Gastroesophageal sphincter (tissue), 4 donors: ENCODE measurements around the gene PRMT9. TPM values are rescaled to one million over a fixed set of nuclear protein-coding genes. Genes with fewer than 3 reads are reported as not detected.

Experiments
- ATAC-seq: fragments of 150-250 bp; one replicate; pipeline ENCODE4 v1.9.1; 2016; ENCODE audit warnings: mild to moderate bottlenecking, moderate library complexity
- H3K27ac ChIP-seq, 4 donors: fragments of 200-600 bp; sonication (generic) in 3 of 4; 1 replicate in 3 of 4; 2 replicates in 1 of 4; pipeline ENCODE4 v1.5.1; 2016 to 2019
- H3K27me3 ChIP-seq: fragments of 200-600 bp; sonication (generic); one replicate; pipeline ENCODE4 v1.5.1; 2019
- H3K36me3 ChIP-seq, 2 donors: fragments of 200-600 bp; sonication (generic); one replicate each; pipeline ENCODE4 v1.5.1; 2019; ENCODE audit warnings: control low read depth in 1 of 2
- H3K4me1 ChIP-seq, 3 donors: fragments of 200-600 bp; sonication (generic); 1 replicate in 2 of 3; 2 replicates in 1 of 3; pipeline ENCODE4 v1.5.1; 2016 to 2019; ENCODE audit warnings: control low read depth in 2 of 3
- H3K4me3 ChIP-seq, 2 donors: fragments of 200-600 bp; sonication (generic); one replicate each; pipeline ENCODE4 v1.5.1; 2019; ENCODE audit warnings: mild to moderate bottlenecking in 1 of 2, moderate library complexity in 1 of 2
- H3K9me3 ChIP-seq, 3 donors: fragments of 200-600 bp; sonication (generic); one replicate each; pipeline ENCODE4 v1.5.1; 2017 to 2019; ENCODE audit warnings: control low read depth in 2 of 3
- EP300 ChIP-seq: sonication (generic); formaldehyde crosslinking; IDR thresholded peaks from one replicate; pipeline ENCODE4 v1.6.1; 2017; ENCODE audit warnings: antibody characterized with exemption, mild to moderate bottlenecking
- POLR2A ChIP-seq, 2 donors: fragments of 450-650 bp; IDR thresholded peaks; one replicate each; pipeline ENCODE4 v1.6.1; 2017; ENCODE audit warnings: antibody characterized with exemption in 2 of 2, mild to moderate bottlenecking in 2 of 2, moderate library complexity in 1 of 2
- POLR2AphosphoS5 ChIP-seq: sonication (generic); formaldehyde crosslinking; IDR thresholded peaks from one replicate; pipeline ENCODE4 v1.6.1; 2017; ENCODE audit warnings: antibody characterized with exemption
- WGBS, 2 donors: methylation state at CpG; one replicate each; pipeline ENCODE4 v1.1.5; 2018; ENCODE audit warnings: low coverage in 1 of 2; 5-methylcytosine and 5-hydroxymethylcytosine counted together
- total RNA-seq, 4 donors: library from RNA; depleted of rRNA; stranded (reverse); fragments of >200 nt; gene quantifications; one replicate each; pipeline ENCODE4 v1.1.0, GENCODE V29; 2016
- TF ChIP-seq, protein P1 (sequence below), 4 experiments: fragments of 200-600 bp in 2 of 4; fragments of 450-650 bp in 2 of 4; sonication (generic) in 1 of 4; IDR thresholded peaks; one replicate each; pipeline ENCODE4 v1.5.1; 2017 to 2019; ENCODE audit warnings: antibody characterized with exemption in 4 of 4, mild to moderate bottlenecking in 2 of 4, moderate library complexity in 2 of 4

PRMT9 gene
- total RNA-seq, 4 donors from 2014 or later, result 5.3 to 10.7 (median 9.0) TPM

DNA sequence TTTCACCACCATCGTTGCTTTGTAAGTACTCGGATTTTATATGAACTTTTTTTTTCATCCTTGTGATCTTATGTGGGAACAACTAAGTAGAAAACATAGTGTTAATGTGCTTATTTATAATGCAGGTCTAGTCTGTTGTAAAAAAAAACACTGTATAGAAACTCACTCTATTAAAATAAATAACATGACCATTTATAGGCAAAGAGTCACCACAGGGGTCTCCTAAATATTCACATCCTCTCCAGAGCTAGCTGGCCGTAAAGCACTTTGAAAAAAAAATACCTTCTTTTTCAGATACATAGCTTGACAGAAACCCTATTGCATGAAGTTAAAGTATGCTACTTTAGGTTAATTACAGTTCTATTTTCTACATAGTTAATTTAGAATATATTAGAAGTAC lies 55.5 kb downstream of the PRMT9 start:
- no peak overlapping the region for H3K4me3 ChIP-seq
- H3K4me1 ChIP-seq, result no peaks in the 10 kb centered on the region
- H3K27ac ChIP-seq, result no peak overlapping the region
- TF ChIP-seq, protein P1, sequence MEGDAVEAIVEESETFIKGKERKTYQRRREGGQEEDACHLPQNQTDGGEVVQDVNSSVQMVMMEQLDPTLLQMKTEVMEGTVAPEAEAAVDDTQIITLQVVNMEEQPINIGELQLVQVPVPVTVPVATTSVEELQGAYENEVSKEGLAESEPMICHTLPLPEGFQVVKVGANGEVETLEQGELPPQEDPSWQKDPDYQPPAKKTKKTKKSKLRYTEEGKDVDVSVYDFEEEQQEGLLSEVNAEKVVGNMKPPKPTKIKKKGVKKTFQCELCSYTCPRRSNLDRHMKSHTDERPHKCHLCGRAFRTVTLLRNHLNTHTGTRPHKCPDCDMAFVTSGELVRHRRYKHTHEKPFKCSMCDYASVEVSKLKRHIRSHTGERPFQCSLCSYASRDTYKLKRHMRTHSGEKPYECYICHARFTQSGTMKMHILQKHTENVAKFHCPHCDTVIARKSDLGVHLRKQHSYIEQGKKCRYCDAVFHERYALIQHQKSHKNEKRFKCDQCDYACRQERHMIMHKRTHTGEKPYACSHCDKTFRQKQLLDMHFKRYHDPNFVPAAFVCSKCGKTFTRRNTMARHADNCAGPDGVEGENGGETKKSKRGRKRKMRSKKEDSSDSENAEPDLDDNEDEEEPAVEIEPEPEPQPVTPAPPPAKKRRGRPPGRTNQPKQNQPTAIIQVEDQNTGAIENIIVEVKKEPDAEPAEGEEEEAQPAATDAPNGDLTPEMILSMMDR (IDR thresholded peaks at IDR 0.05), result no peak
- TF ChIP-seq POLR2AphosphoS5, result no peak
- no peak for TF ChIP-seq EP300
- no peak for TF ChIP-seq POLR2A (IDR thresholded peaks at IDR 0.05)
- H3K36me3 ChIP-seq, result peaks cover 0 to 96% of the 10 kb centered on the region in 2 donors
- no peaks in the 10 kb centered on the region for H3K27me3 ChIP-seq
- no peak for ATAC-seq
- 50 to 66% methylated on average over 3 of the region's 3 CpGs for WGBS, 2 donors
- H3K9me3 ChIP-seq, result no peaks in the 10 kb centered on the region

DNA sequence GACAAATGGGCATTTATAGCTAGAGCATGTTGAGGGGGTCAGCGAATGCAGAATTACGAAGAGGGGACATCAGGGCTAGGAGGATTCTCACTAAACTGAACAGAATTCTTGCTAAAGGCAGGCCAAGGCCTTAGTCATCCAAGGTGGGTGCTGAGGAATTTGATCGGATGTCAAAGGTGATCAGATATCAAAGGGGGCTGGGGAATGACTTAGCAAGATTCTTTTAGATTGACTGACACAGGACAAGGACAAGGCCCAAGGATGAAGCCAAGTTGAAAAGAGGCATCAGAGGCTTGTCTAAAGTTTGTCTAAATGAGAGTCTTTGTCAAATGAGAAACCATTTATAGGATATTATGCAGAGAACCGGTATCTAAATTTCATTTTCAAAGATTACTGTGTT lies 57.1 kb downstream of the PRMT9 start:
- Histone ChIP-seq H3K9me3 (no peaks in the 10 kb centered on the region), H3K36me3 (peaks cover 0 to 94% of the 10 kb centered on the region in 2 donors), H3K27me3 (no peaks in the 10 kb centered on the region), H3K27ac (no peak overlapping the region), H3K4me3 (no peak overlapping the region), H3K4me1 (peaks cover 0 to 10% (median 0%) of the 10 kb centered on the region in 3 donors)
- no peak for TF ChIP-seq EP300
- TF ChIP-seq POLR2AphosphoS5, result no peak
- TF ChIP-seq, protein P1 (IDR thresholded peaks at IDR 0.05), result no peak
- no peak for TF ChIP-seq POLR2A (IDR thresholded peaks at IDR 0.05)
- 94 to 97% methylated on average over 4 of the region's 4 CpGs for WGBS, 2 donors
- ATAC-seq, result no peak

DNA sequence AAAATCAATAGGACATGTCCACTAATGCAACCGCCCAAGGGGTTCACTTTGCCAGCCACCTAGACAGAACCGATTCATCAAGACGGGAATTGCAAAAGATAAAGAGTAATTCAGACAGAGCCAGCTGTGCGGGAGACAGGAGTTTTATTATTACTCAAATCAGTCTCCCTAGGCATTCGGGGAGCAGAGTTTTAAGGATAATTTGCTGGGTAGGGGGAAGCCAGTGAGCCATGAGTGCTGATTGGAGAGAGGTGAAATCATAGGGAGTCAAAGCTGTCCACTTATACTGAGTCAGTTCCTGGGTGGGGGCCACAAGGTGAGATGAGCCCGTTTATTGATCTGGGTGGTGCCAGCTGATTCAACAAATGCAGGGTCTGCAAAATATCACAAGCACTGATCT lies 58.2 kb downstream of the PRMT9 start:
- Histone ChIP-seq H3K4me1 (peaks cover 0 to 21% (median 9%) of the 10 kb centered on the region in 3 donors), H3K27me3 (no peaks in the 10 kb centered on the region), H3K4me3 (no peak overlapping the region), H3K9me3 (no peaks in the 10 kb centered on the region), H3K36me3 (peaks cover 0 to 83% of the 10 kb centered on the region in 2 donors), H3K27ac (no peak overlapping the region)
- TF ChIP-seq, protein P1 (IDR thresholded peaks at IDR 0.05), result no peak
- TF ChIP-seq POLR2A (IDR thresholded peaks at IDR 0.05) (no peak), POLR2AphosphoS5 (no peak), EP300 (no peak)
- WGBS, 2 donors, result 71 to 75% methylated on average over 5 of the region's 6 CpGs
- ATAC-seq, result no peak

DNA sequence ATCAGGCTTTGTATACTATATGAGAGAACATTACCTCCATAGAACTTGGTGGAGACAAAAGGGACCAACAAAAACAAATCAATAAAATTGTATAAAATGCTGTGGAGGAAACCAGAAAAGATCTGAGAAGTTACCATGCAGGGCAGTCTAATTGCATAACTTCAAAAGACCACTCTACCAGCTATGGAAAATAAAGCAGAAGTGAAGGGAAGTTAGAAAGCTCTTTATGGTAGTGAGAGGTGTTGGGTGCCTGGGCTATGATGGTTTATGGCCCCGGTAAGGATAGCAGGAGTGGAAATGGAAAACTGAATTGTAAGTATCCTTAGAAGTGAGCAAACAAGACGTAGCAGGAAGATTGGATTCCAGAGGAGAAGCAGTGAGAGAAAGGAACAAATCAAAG lies 63.6 kb downstream of the PRMT9 start:
- H3K4me3 ChIP-seq, result no peak overlapping the region
- H3K4me1 ChIP-seq, result peaks cover 5 to 58% (median 18%) of the 10 kb centered on the region in 3 donors
- 68 to 86% methylated on average over 2 of the region's 2 CpGs for WGBS, 2 donors
- no peak overlapping the region for H3K27ac ChIP-seq
- H3K27me3 ChIP-seq, result no peaks in the 10 kb centered on the region
- ATAC-seq, result no peak
- TF ChIP-seq EP300, result no peak
- peaks cover 0 to 28% of the 10 kb centered on the region in 2 donors for H3K36me3 ChIP-seq
- H3K9me3 ChIP-seq, result no peaks in the 10 kb centered on the region

DNA sequence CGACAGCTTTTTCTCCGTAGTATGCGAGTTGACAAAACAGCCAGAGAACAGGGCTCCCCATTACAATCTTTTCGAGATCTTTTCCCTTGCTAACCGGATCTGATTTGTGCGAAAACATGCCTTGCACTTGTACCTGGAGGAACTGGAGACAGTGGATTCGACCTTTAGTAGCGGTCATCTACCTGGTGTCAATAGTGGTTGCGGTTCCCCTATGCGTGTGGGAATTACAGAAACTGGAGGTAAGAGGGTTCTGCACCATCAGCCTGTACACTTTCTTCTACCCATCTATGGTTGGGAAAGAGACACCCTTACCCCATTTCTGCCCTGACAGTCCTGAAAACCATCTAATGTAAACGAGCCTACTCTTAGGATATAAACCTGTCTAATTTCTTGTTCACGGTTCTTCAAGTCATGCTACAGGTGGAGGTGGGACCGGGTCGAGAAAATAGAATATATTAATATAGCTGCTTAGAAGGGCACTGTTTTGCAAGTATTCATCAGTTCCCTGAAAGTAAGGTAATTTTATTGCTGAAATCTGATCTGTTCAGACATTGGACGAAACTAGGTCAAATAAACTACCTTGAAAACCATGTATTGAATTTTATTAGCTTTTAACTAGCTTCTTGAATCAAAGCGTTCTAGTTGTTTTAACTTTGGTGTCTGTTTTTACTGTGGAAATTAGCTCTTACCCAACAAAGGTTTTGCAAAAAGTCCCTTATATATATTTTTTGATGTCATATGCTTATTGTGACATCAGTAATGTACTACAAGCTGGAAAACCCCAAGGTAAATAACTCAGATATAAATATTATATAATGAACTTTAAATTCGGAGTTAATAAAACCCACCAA lies 65.9 kb downstream of the PRMT9 start:
- H3K27me3 ChIP-seq, result no peaks in the 10 kb centered on the region
- H3K4me1 ChIP-seq, result peaks cover 5 to 58% (median 18%) of the 10 kb centered on the region in 3 donors
- no peak for ATAC-seq
- TF ChIP-seq, protein P1 (IDR thresholded peaks at IDR 0.05), result no peak
- TF ChIP-seq POLR2A (IDR thresholded peaks at IDR 0.05) (no peak), POLR2AphosphoS5 (no peak), EP300 (no peak)
- H3K4me3 ChIP-seq, result peak overlapping the region; percentile 64 to 66
- peak overlapping the region; percentile 31 to 88 (median 78) for H3K27ac ChIP-seq
- no peaks in the 10 kb centered on the region for H3K9me3 ChIP-seq
- WGBS, 2 donors, result 13 to 14% methylated on average over 9 to 12 of the region's 17 CpGs
- H3K36me3 ChIP-seq, result peaks cover 0 to 8% of the 10 kb centered on the region in 2 donors
